Neutrophil (primary cell): ENCODE data around the gene NHLH2.

Experiments
- H3K27ac ChIP-seq: fragments of 200-600 bp; sonication (generic); 2 replicates; pipeline ENCODE4 v1.5.1; 2016; ENCODE audit warnings: mild to moderate bottlenecking, moderate library complexity
- H3K27me3 ChIP-seq: fragments of 200-600 bp; sonication (generic); 2 replicates; pipeline ENCODE4 v1.6.0; 2016; ENCODE audit warnings: mild to moderate bottlenecking
- H3K36me3 ChIP-seq: fragments of 200-600 bp; sonication (generic); 2 replicates; pipeline ENCODE4 v1.5.1; 2017
- H3K4me1 ChIP-seq, 2 experiments: fragments of 200-600 bp in 1 of 2; sonication (generic) in 1 of 2; 1 replicate in 1 of 2; 2 replicates in 1 of 2; pipeline versions ENCODE4 v1.5.1 to v1.6.1; 2013 to 2016; ENCODE audit warnings: low read depth in 1 of 2, low read length in 1 of 2, mild to moderate bottlenecking in 1 of 2, moderate library complexity in 1 of 2; ENCODE audit not compliant: control insufficient read depth in 1 of 2, insufficient read depth in 1 of 2
- H3K4me3 ChIP-seq, 2 experiments: fragments of 200-600 bp in 1 of 2; sonication (generic) in 1 of 2; 1 replicate in 1 of 2; 2 replicates in 1 of 2; pipeline ENCODE4 v1.5.1; 2013 to 2016; ENCODE audit warnings: low read depth in 1 of 2, low read length in 1 of 2, mild to moderate bottlenecking in 1 of 2, moderate library complexity in 1 of 2
- H3K9me3 ChIP-seq: fragments of 200-600 bp; sonication (generic); 2 replicates; pipeline ENCODE4 v1.5.1; 2016
- TF ChIP-seq, protein P1 (sequence below): fragments of 200-600 bp; sonication (generic); IDR thresholded peaks from 2 replicates; pipeline ENCODE4 v1.5.1; 2016; ENCODE audit warnings: antibody characterized with exemption

Gene NHLH2

DNA sequence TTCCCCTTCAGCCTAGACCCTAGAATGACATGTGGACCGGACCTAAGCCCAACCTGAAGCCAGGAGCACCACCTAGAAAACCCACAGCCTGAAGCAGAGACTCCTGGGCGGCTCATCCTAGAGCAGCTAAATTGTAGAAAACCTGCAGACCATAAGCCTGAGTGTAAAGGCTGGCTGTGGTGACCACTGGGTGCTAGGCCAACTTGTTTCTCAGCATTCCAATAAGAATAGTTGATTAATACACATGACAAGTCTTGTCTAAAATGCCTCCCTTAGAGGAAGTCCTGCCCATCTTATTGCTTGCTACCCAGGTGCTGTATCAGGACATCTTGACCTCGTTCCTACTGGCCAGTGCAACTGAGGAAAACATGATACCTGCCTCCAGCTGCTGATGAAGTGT, 49.1 kb downstream of the NHLH2 start:
- TF ChIP-seq, protein P1, sequence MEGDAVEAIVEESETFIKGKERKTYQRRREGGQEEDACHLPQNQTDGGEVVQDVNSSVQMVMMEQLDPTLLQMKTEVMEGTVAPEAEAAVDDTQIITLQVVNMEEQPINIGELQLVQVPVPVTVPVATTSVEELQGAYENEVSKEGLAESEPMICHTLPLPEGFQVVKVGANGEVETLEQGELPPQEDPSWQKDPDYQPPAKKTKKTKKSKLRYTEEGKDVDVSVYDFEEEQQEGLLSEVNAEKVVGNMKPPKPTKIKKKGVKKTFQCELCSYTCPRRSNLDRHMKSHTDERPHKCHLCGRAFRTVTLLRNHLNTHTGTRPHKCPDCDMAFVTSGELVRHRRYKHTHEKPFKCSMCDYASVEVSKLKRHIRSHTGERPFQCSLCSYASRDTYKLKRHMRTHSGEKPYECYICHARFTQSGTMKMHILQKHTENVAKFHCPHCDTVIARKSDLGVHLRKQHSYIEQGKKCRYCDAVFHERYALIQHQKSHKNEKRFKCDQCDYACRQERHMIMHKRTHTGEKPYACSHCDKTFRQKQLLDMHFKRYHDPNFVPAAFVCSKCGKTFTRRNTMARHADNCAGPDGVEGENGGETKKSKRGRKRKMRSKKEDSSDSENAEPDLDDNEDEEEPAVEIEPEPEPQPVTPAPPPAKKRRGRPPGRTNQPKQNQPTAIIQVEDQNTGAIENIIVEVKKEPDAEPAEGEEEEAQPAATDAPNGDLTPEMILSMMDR, result no peak
- Histone ChIP-seq H3K4me3 (no peak overlapping the region), H3K27ac (no peak overlapping the region), H3K9me3 (no peaks in the 10 kb centered on the region), H3K36me3 (no peaks in the 10 kb centered on the region), H3K27me3 (peaks cover 27% of the 10 kb centered on the region), H3K4me1 (no peaks in the 10 kb centered on the region)

DNA sequence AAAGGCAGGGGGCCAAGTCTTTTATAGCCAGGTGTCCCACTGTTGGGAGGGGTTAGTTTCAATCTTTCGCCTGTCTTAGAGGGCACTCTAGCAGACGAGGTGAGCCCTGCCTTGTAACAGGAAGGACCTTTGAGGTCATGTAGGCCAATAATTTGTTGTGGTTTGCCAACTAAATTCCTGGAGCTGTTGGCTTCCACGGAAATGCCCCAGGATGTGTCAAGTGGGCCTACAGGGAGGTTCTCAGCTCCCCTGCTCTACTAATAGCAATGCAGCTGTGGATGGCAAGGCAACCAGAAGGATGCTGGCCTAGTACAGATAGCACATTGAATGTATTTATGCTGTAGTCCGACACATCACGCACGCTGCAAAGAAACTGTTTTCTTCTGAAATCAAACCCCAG, 50.1 kb downstream of the NHLH2 start:
- H3K4me1 ChIP-seq, result no peaks in the 10 kb centered on the region
- H3K36me3 ChIP-seq, result no peaks in the 10 kb centered on the region
- TF ChIP-seq, protein P1, result no peak
- H3K4me3 ChIP-seq, result no peak overlapping the region
- H3K27ac ChIP-seq, result no peak overlapping the region
- peaks cover 27% of the 10 kb centered on the region for H3K27me3 ChIP-seq
- H3K9me3 ChIP-seq, result no peaks in the 10 kb centered on the region

DNA sequence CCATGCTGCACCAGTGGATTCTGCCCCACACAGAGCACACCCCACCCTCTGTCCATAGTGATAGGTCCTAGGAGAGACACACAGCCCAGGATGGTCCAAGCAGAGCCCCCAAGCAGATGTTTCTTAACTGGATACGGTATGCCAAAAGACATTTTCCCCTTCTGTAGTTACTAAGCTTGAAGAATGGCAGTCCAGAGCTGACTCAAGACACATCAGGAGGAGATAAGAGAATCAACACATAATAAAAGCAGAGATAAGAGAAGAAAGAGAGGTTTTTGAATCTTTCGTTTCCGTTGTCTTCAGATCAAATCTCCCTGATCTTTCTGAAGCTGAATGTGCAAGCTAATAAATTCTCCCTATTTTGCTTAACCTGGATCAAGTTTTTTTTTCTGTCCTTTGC, 50.6 kb downstream of the NHLH2 start:
- H3K9me3 ChIP-seq, result no peaks in the 10 kb centered on the region
- H3K4me3 ChIP-seq, result no peak overlapping the region
- H3K27me3 ChIP-seq, result peaks cover 26% of the 10 kb centered on the region
- no peaks in the 10 kb centered on the region for H3K36me3 ChIP-seq
- no peak overlapping the region for H3K27ac ChIP-seq
- H3K4me1 ChIP-seq, result no peaks in the 10 kb centered on the region
- TF ChIP-seq, protein P1, result no peak
